Activated T-cell treated with anti-CD3 and anti-CD28 coated beads, Interleukin-2, amount 50 U/mL, for 1 hour (primary cell): ENCODE measurements around the gene IFT57.

ENCODE experiments used
- DNase-seq: peaks from one replicate; pipeline ENCODE4 v3.0.0-alpha.2; 2020

IFT57 gene

DNA sequence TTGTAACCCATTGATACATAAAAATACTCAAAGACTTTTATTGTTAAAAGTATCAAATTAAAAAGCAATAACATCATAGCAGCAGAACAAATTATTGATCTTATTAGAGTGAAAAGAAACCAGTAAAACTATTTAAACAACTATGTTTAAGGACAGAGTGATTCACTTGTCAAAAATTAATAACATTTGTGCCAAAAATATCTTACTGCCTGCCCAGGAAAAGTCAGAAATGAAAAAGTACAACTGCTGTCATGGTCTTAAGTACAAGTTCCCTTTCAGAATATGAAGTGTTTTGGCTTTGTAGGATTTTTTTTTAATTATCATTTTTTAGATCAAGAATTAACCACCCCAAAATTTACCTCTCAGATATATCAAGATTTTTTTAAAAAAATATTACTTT lies 3.4 kb downstream of the IFT57 start:
- DNase-seq: no peak

DNA sequence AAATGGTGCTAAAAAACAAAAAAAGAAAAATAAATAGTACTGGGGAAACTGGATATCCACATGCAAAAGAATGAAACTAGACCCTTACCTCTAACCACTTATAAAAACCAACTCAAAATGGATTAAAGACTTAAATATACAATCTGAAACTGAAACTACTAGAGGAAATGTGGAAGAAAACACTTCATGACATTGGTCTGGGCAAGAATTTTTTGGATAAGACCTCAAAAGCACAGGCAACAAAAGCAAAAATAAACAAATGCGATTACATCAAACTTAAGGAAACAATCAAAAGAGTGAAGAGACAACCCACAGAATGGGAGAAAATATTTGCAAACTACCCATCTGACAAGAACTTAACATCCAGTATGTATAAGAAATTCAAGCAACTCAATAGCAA lies 6.4 kb downstream of the IFT57 start:
- no peak for DNase-seq

DNA sequence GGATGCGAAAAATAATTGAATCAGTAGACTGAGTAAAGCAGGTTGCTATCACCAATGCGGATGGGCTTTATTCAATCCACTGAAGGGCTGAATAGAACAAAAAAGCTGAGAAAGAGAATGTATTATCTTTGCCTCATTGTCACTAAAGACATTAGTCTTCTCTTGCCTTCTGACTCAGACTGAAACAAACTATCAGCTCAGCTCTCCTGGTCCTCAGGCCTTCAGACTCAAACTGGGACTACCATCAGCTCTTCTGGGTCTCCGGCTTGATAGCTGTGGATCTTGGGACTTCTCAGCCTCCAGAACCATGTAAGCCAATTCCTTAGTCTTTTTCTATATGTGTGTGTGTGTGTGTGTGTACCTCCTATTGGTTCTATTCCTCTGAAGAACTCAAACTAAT lies 12.6 kb downstream of the IFT57 start:
- no peak for DNase-seq

- DNase-seq: no peak
Measured at GRCh38 chr3:108208831-108209230, 13.4 kb downstream of the IFT57 start.

DNA sequence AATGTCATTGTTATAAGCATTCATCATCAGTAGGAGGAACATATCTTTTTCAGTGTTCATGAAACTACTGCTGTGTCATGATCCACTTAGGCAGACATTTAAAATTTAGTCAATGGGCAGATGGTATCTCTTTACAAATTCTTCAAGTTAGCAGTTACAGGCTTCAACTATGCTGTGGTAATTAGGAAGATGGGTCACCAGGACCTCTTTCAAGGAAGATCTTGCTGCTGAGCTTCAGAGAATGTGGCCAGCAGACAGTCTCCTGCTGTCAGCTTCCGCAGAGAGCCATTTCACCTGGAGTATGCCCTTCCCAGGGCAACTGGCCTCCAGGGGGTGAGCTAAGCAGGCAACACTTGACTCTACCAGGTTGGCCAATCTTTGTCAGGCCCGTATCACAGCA lies 19.4 kb downstream of the IFT57 start:
- DNase-seq: no peak

DNA sequence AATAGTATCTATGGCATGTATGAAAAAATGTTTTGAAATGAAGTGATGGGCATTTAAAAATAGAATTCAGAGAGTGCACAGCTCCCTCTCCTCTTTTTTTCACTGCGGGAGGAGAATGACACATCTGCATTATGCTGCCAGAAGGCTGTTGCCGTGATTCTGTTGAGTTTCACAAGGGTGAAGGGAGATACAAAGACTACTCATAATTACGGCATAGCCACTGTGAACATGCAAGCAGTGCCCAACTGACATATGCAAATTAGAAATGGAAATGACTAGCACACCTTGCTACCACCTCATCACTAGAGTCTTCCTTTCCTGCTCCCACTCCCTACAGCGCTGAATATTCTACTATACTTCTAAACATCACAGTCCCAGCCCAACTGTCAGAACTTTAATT lies 20.1 kb downstream of the IFT57 start:
- no peak for DNase-seq

- DNase-seq: no peak
Measured at GRCh38 chr3:108201258-108201657, 21.0 kb downstream of the IFT57 start.

DNA sequence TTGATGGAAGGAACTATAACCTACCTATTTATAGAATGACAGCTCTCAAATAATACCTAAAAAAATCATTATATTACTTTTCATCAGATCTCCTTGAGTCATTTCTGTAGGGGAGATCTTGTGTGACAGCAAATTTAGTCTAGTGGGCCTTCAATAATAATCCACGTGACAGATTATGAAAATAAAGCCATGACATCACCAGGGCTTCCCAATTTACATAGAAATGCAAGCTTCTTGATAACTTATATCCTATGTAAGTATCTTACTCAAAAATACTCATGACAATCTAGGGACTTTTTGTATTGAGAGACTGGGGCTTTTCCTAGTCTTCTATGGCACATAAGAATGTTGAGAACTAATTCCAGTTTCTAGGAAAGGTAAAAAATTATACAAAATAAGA lies 21.6 kb downstream of the IFT57 start:
- no peak for DNase-seq

DNA sequence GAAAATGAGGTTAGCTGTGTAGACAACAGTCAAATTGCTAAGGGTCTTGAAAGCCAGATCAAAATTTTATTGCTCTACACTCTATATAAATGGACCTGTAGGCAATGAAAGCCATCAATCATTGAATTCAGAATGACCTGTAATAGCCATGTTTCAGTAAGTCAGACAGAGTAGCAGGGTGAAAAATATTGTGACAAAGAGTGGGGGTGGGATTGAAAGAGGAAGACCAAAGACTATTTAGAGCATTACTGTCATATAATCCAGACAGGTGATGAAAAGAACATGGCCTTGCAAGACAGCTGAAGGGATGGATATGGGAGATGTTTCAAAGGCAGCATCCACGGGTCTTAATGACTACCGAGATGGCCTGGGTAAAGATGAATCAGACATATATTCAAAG lies 22.2 kb downstream of the IFT57 start:
- DNase-seq: no peak

DNA sequence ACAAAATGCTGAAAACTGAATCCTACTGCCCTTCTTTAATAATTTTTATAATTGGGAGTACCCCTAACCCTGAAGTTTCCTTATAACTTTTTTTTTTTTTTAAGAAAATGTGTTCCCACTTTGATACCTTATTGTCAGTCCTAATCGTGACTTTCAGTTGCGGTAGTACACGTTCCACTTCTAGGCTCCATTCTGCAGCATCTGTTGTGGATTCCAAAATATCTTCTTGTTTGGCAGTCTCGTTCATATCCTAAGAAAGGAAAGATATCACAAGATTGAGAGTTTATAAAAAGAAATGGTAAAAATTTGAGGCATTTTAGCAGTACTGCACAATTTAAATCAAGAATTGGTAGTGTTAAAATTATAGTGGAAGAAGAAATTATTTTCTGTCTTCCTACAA lies 30.8 kb downstream of the IFT57 start:
- DNase-seq: no peak

DNA sequence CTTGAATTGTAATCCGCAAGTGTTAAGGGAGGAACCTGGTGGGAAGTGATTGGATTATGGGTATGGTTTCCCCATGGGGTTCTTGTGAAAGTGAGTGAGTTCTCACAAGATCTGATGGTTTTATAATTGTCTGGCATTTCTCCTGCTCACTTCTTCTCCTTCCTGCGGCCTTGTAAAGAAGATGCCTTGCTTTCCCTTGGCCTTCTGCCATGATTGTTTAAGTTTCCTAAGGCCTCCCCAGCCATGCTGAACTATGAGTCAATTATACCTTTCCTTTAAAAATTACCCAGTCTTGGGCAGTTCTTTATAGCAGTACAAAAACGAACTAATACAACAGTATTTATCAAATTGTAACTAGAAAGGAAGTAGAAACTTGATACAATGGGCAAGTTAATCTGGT lies 31.9 kb downstream of the IFT57 start:
- DNase-seq: no peak

DNA sequence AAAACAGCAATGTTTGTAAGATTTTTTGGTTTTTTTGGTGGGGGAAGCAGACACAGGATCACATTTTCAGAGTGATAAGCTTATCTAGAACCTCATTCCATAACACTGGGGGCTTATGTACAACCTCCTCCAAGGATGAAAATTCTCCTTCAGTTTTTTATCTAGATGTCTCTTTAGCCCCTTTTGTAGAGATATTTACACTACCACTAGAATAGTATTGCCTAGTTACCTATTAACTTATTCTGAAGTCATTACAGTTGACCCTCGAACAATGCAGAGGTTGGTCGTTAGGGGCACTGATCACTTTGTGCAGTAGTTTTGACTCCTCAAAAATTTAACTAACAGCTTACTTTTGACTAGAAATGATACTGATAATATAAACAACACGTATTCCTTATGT lies 32.8 kb downstream of the IFT57 start:
- DNase-seq: no peak

- DNase-seq: no peak
Measured at GRCh38 chr3:108185536-108185935, 36.7 kb downstream of the IFT57 start.

DNA sequence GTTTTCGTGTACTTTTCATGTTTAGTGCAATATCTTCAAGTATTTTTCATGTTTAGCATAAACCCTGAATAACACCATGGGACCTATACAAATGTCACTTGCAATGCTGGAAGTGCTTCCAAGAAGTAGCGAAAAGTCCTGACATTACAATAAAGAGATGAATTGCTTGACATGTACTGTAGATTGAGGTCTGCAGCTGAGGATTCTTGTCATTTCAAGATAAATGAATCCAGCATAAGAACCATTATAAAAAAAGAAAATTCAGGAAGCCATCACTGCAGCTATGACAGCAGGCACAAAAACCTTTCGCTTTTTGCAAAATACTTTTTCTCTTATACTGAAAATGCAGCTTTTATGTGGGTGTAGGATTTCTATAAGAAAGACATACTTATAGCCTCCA lies 37.4 kb downstream of the IFT57 start:
- no peak for DNase-seq

GRCh38 chr3:108183971-108184370 lies 38.3 kb downstream of the IFT57 start:
- DNase-seq: no peak

- no peak for DNase-seq
Measured at GRCh38 chr3:108183181-108183580, 39.0 kb downstream of the IFT57 start.

- no peak for DNase-seq
Measured at GRCh38 chr3:108182339-108182738, 39.9 kb downstream of the IFT57 start.

DNA sequence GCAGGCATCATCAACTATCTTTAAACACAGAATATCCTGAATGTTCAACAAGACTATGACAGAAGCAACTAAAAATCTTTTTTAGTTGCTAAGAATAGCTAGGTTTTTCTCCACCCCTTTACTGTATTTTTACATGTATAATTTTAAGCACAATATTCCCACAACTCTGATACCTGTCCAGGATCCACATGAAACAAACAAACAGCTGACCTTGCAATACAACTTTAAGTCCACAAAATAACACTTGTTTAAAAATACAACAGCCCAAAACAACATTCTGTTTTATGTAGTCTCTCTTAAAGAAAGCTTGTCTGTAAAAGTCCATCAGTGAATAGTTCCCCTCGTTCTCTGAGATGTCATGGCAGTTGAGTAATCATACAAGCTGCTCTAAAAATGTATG lies 41.1 kb downstream of the IFT57 start:
- DNase-seq: no peak

DNA sequence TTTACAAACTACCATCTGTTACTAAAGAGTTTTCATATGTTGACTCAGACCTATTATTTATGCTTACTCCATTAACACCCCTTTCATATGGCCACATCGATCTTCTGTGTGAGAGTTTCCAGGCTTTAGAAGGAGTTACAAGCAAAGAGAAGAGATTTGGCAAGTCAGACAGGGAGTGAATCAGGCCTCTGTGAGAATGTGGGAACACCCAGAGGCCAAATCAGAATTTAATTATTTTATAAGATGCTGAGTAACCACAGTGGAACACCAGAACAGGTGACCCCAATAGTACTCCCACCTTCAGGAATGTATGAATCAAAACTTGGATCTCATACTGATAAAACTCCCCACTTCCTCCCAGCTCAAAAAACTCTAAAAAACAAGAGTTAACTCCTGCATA lies 42.0 kb downstream of the IFT57 start:
- DNase-seq: no peak

- DNase-seq: no peak
Measured at GRCh38 chr3:108178676-108179075, 43.5 kb downstream of the IFT57 start.

DNA sequence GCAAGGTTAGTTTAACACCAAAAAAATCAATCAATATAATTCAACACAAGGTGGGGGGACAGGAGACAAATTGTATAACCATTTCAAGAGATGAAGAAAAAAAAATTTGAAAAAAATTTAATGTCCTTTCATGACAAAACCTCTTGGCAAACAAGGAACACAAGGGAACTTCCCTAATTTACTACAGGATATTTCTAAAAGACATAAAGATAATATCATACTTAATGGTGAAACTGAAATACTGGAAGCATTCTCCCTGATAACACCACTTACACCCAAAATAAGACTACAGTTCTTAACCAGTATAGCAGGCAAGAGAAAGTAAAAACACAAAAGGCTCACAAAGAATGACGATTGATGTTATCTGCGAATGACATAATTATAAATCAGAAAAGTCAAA lies 44.7 kb downstream of the IFT57 start:
- DNase-seq: no peak

DNA sequence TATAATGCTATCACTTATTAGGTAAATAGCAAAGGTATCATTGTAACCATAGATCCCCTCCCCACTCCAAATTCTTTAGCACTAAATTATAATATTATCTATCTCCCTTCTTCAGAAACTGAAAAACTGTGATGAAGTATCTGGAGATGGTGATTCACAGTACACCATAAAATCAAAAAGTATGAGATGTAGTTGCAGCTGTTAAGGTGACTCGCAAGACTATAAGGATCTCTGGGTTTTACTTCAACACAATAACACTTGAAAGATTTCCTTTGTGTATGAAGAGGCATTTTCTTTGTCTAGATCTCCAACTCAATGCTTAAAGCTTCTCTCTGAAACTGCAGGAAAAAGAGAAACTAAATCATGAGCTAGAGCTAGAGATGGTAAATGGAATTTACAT lies 46.9 kb downstream of the IFT57 start:
- DNase-seq: no peak

DNA sequence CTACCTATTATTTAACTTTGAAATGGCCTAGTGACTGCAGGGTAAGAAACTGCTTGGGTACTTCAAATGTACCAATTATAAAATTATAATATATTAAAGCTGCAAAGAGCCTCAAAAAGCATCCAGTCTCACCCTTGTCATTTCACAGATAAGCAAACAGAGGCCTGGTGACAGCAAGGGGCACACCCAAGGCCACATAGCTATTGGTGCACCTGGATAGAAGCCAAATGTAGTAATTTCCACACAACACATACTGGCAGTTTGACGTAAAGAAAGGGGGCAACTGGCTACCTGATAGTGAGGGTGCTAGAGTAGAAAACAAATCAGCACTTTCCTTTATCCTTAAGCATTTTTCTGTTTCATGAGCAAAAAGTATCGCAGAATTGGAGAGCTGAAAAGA lies 51.1 kb downstream of the IFT57 start:
- no peak for DNase-seq

- no peak for DNase-seq
Measured at GRCh38 chr3:108164391-108164790, 57.8 kb downstream of the IFT57 start.

DNA sequence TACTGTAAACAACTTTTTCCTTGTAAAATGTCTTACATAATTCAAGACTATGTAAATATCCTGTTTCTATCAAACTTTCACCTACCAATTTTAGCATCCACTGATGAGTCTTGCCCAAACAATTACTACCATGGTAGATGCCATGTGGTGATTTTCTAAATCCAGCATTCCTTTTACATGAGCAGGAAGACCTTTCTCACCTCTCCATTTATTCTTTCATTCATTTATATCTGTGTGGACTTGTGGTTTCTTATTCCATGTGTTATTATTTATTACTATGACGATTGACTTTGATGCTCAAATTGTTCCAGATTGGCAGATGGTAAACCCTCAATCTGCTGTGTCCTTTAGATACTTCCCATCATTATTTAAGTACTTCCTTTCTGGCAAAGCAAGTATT lies 62.4 kb downstream of the IFT57 start:
- no peak for DNase-seq

DNA sequence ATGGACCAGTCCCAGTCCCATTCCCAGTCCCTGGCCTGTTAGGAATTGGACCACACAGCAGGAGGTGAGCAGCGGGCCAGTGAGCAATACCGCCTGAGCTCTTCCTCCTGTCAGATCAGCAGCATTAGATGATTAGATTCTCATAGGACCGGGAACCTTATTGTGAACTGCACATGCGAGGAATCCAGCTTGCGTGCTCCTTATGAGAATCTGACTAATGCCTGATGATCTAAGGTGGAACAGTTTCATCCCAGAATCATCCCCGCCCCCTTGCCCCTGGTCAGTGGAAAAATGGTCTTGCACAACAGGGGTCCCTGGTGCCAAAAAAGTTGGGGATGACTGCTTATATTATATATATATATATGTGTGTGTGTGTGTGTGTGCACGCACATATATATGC lies 63.1 kb downstream of the IFT57 start:
- no peak for DNase-seq
